Effector memory CD4-positive, alpha-beta T cell (primary cell): Measurements from ENCODE around the gene BICRA.
"Not testable (repeated sequence)": the region's sequence is repeated elsewhere in the genome, so short reads cannot be mapped to it uniquely, and the experiment has no call there.

Experiments used
- DNase-seq, 3 donors: peaks; one replicate each; pipeline ENCODE4 v3.0.0-alpha.2; 2020
- H3K27ac ChIP-seq: 2 replicates; pipeline ENCODE4 v1.7.0; 2013; ENCODE audit warnings: mild to moderate bottlenecking, low read length, moderate library complexity; ENCODE audit not compliant: insufficient read depth, poor library complexity, severe bottlenecking
- H3K27me3 ChIP-seq: replicated peaks from 2 replicates; pipeline ENCODE4 v1.7.0; 2013; ENCODE audit warnings: mild to moderate bottlenecking, low read length; ENCODE audit not compliant: insufficient read depth, control insufficient read depth, poor library complexity, severe bottlenecking
- H3K36me3 ChIP-seq: 2 replicates; pipeline ENCODE4 v1.7.0; 2013; ENCODE audit warnings: mild to moderate bottlenecking, low read length, moderate library complexity; ENCODE audit not compliant: control insufficient read depth, insufficient read depth
- H3K4me1 ChIP-seq: 2 replicates; pipeline ENCODE4 v1.7.0; 2013; ENCODE audit warnings: low read length, mild to moderate bottlenecking; ENCODE audit not compliant: control insufficient read depth, insufficient read depth, poor library complexity, severe bottlenecking
- H3K4me3 ChIP-seq: 2 replicates; pipeline ENCODE4 v1.7.0; 2013; ENCODE audit warnings: low read length, low read depth, mild to moderate bottlenecking; ENCODE audit not compliant: insufficient read depth, poor library complexity, severe bottlenecking
- H3K9me3 ChIP-seq: 2 replicates; pipeline ENCODE4 v1.7.0; 2013; ENCODE audit warnings: mild to moderate bottlenecking, low read length, moderate library complexity; ENCODE audit not compliant: control insufficient read depth

BICRA gene

GRCh38 chr19:47582320-47582909 lies 26.5 kb upstream of the BICRA start:
- no peak for DNase-seq
- Histone ChIP-seq H3K4me1 (peaks cover 22% of the 10 kb centered on the region), H3K27me3 (no peaks in the 10 kb centered on the region), H3K4me3 (peak overlapping the region; percentile 22), H3K27ac (no peak overlapping the region), H3K9me3 (no peaks in the 10 kb centered on the region), H3K36me3 (no peaks in the 10 kb centered on the region)

DNA sequence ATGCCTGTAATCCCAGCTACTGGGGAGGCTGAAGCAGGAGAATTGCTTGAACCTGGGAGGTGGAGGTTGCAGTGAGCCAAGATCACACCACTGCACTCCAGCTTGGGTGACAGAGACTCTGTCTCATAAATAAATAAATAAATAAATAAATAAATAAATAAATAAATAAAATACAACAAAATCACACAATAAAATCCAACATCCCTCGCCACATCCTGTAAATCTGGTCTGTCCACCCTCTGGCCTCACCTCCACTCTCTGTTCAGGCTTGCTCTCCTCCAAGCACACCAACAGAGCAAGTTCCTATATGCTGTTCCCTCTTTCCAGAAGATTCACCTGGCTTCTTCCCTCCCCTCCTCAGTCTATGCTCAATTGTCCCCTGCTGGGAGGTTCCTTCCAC lies 25.8 kb upstream of the BICRA start:
- DNase-seq, H3K9me3 ChIP-seq, H3K4me3 ChIP-seq, H3K27ac ChIP-seq, H3K27me3 ChIP-seq, H3K36me3 ChIP-seq: not testable (repeated sequence)
- H3K4me1 ChIP-seq = peaks cover 19% of the 10 kb centered on the region

GRCh38 chr19:47587295-47587694 lies 21.6 kb upstream of the BICRA start:
- Histone ChIP-seq H3K27me3 (no peaks in the 10 kb centered on the region), H3K9me3 (no peaks in the 10 kb centered on the region), H3K27ac (no peak overlapping the region), H3K4me1 (peaks cover 1% of the 10 kb centered on the region), H3K36me3 (no peaks in the 10 kb centered on the region), H3K4me3 (no peak overlapping the region)
- no peak for DNase-seq

GRCh38 chr19:47589824-47590223 lies 19.1 kb upstream of the BICRA start:
- H3K27ac ChIP-seq = no peak overlapping the region
- H3K4me3 ChIP-seq = no peak overlapping the region
- H3K27me3 ChIP-seq = no peaks in the 10 kb centered on the region
- no peak for DNase-seq
- no peaks in the 10 kb centered on the region for H3K36me3 ChIP-seq
- H3K9me3 ChIP-seq = no peaks in the 10 kb centered on the region
- no peaks in the 10 kb centered on the region for H3K4me1 ChIP-seq

DNA sequence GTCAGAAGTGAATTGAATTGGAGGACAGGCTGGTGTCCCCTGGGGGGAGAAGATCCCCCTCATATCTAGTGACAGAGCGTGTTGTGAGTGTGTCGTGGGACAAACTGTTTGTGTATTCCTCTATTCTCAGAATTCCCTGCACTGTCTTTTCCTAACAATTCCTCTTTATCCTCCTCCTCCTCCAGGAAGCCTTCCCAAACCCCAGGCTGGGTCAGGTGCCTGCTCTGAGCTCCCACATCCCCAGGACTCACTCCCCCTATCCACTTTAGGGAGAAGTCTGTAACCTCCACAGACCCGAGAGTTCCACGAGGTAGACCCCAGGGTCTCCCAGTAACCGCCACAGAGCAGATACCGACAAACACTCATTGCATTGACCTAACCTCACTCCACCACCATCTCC lies 15.1 kb upstream of the BICRA start:
- H3K4me3 ChIP-seq = no peak overlapping the region
- no peak overlapping the region for H3K27ac ChIP-seq
- DNase-seq = no peak
- H3K9me3 ChIP-seq = no peaks in the 10 kb centered on the region
- H3K27me3 ChIP-seq = no peaks in the 10 kb centered on the region
- no peaks in the 10 kb centered on the region for H3K36me3 ChIP-seq
- no peaks in the 10 kb centered on the region for H3K4me1 ChIP-seq

- Histone ChIP-seq H3K36me3 (no peaks in the 10 kb centered on the region), H3K4me1 (peaks cover 5% of the 10 kb centered on the region), H3K27me3 (no peaks in the 10 kb centered on the region), H3K4me3 (no peak overlapping the region), H3K27ac (no peak overlapping the region), H3K9me3 (no peaks in the 10 kb centered on the region)
- no peak for DNase-seq
These were observed 13.0 kb upstream of the BICRA start for GRCh38 chr19:47595944-47596343.

- DNase-seq = no peak
- Histone ChIP-seq H3K36me3 (no peaks in the 10 kb centered on the region), H3K4me1 (peaks cover 5% of the 10 kb centered on the region), H3K4me3 (no peak overlapping the region), H3K27ac (no peak overlapping the region), H3K27me3 (no peaks in the 10 kb centered on the region), H3K9me3 (no peaks in the 10 kb centered on the region)
These were observed 10.3 kb upstream of the BICRA start for GRCh38 chr19:47598407-47599349.

- not testable (repeated sequence) for H3K27me3 ChIP-seq, H3K36me3 ChIP-seq, H3K4me1 ChIP-seq, DNase-seq, H3K9me3 ChIP-seq
- Histone ChIP-seq H3K4me3 (peak overlapping the region; percentile 54), H3K27ac (peak overlapping the region; percentile 71)
These were observed 9.2 kb upstream of the BICRA start for GRCh38 chr19:47599671-47600245.

DNA sequence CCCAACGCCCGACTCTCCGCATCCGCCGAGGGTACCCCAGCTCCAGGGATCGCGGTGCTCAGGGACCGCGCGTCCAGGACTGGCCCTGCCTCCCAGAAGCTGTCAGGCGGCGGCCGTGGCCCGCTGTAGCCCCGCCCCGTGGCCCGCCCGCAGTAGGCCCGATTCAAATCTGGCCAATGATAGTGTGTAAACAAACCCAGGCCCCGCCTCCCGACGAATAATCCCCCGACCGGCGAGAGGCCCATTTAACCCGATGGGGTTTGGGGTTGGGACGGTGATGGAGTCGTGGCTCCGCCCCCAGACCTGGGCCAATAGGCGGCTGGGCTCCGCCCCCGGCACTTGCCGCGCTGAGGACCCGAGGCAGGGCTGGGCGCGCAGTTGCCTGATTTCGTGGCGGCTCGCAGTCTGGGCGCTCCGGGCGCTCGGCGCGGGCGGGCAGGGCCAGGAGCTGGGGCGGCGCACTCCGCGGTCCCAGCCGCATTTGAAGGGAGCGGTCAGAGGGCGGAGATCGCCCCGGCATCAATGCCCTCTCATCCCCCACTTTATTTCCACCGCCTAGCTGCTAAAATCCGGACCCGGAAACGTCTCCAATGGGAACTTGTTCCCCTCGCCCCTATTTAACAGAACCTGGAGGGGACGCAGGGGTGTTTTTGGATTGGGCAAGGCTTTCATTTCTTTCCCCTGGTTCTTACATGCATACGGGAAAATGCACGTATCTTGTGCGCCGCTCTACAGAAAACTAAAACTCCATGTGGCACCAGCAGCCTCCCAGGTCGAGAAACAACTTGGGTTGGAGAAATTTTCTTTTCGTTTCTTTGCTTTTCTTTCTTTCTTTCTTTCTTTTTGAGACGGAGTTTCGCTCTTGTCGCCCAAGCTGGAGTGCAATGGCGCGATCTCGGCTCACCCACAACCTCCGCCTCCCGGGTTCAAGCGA lies 8.4 kb upstream of the BICRA start:
- peak overlapping the region; percentile 71 for H3K27ac ChIP-seq
- peaks cover 5% of the 10 kb centered on the region for H3K4me1 ChIP-seq
- no peaks in the 10 kb centered on the region for H3K27me3 ChIP-seq
- no peaks in the 10 kb centered on the region for H3K9me3 ChIP-seq
- DNase-seq = peak; percentile 99
- H3K36me3 ChIP-seq = no peaks in the 10 kb centered on the region
- peak overlapping the region; percentile 54 for H3K4me3 ChIP-seq
